NB4 (cell line): ENCODE results near the gene ZNF366.
A peak's percentile ranks its signal among the peaks of the same experiment; 100 is the strongest.

Experiments used
- DNase-seq: peaks from one replicate; pipeline ENCODE4 v3.0.0; 2010; ENCODE audit warnings: low read depth
- H3K4me3 ChIP-seq: one replicate; pipeline ENCODE4 v1.5.1; 2011; ENCODE audit warnings: mild to moderate bottlenecking, low read depth, low read length, moderate library complexity
- CTCF ChIP-seq: IDR thresholded peaks from one replicate; pipeline ENCODE4 v1.5.1; 2012; ENCODE audit warnings: low read depth, low read length
- MAX ChIP-seq: IDR thresholded peaks from 2 replicates; pipeline ENCODE4 v1.6.1; 2011; ENCODE audit warnings: low read depth, low read length
- MYC ChIP-seq: IDR thresholded peaks from 2 replicates; pipeline ENCODE4 v1.6.1; 2011; ENCODE audit warnings: low read depth, low read length
- POLR2A ChIP-seq: IDR thresholded peaks from 2 replicates; pipeline ENCODE4 v1.6.1; 2011; ENCODE audit warnings: mild to moderate bottlenecking; ENCODE audit not compliant: insufficient read length; ENCODE audit errors: extremely low read depth

The ZNF366 gene

GRCh38 chr5:72400950-72401349 lies 106.3 kb downstream of the ZNF366 start:
- no peak for DNase-seq
- no peak overlapping the region for H3K4me3 ChIP-seq
- TF ChIP-seq CTCF (no peak), POLR2A (no peak), MYC (no peak), MAX (no peak)

- DNase-seq, result peak; percentile 11
- TF ChIP-seq MYC, result no peak
- TF ChIP-seq POLR2A, result no peak
- no peak for TF ChIP-seq CTCF
- TF ChIP-seq MAX, result no peak
- H3K4me3 ChIP-seq, result no peak overlapping the region
Measured at GRCh38 chr5:72397836-72398235, 109.4 kb downstream of the ZNF366 start.

- TF ChIP-seq MAX (peak; percentile 30; the same call in 1 of the 2 replicates), MYC (no peak; the same call in 1 of the 2 replicates), CTCF (peak; percentile 76), POLR2A (no peak)
- no peak overlapping the region for H3K4me3 ChIP-seq
- peak; percentile 77 for DNase-seq
Measured at GRCh38 chr5:72394688-72395087, 112.5 kb downstream of the ZNF366 start.

GRCh38 chr5:72393052-72393451 lies 114.2 kb downstream of the ZNF366 start:
- H3K4me3 ChIP-seq, result no peak overlapping the region
- TF ChIP-seq MAX (no peak), POLR2A (no peak), MYC (no peak), CTCF (no peak)
- no peak for DNase-seq
